Measurements from ENCODE around the gene CHD3.

Gene CHD3

DNA sequence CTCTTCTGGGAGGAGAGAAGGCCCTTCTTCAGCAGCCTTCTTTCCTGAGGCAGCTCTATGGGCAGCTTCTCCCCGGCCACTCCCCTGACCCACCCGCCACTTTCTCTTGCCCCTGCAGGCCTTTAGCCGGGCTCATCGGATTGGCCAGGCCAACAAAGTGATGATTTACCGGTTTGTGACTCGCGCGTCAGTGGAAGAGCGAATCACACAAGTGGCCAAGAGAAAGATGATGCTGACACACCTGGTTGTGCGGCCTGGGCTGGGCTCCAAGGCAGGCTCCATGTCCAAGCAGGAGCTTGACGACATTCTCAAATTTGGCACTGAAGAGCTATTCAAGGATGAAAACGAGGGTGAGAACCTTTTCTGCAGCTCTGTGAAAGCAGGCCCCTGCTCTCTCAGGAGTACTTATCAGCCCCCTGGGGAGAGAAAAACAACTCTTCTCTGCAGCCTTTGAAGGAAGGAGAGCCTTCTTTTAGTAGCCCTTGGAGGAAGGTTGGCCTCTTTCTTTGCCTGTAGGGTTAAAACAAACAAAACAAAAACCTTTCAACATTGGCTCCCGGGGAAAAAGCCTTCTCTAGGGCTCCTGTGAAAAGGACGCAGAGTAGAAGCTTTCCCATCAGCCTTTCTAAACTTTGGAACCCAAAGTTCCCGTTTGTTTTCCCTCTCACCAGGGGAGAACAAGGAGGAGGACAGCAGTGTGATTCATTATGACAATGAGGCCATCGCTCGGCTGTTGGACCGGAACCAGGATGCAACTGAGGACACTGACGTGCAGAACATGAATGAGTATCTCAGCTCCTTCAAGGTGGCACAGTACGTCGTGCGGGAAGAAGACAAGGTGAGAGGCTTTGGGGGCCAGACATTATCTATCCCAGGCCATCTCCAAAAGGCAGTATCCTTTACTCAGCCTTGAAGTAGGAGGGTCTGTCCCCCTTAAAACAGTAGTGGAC is 14.8 kb downstream of the CHD3 start:
- Histone ChIP-seq H2AFZ (ENCODE audit: low read length) (no peak overlapping the region), H3K79me2 (ENCODE audit: insufficient read depth, low read length) (no peaks in the 10 kb centered on the region), H3K27me3 (ENCODE audit: insufficient read depth, low read length, poor library complexity, severe bottlenecking) (no peaks in the 10 kb centered on the region), H3K36me3 (ENCODE audit: insufficient read depth, low read length) (peaks cover 97% of the 10 kb centered on the region; the same call in 1 of the 2 replicates), H4K20me1 (ENCODE audit: insufficient read depth, low read length, poor library complexity, severe bottlenecking) (no peaks in the 10 kb centered on the region), H3F3A (ENCODE audit: low read depth) (no peaks in the 10 kb centered on the region), H3K4me2 (ENCODE audit: low read depth, low read length, poor library complexity, severe bottlenecking) (no peak overlapping the region), H3K9me2 (replicated peaks; ENCODE audit: low read depth, low read length) (no peaks in the 10 kb centered on the region), H3K9ac (ENCODE audit: low read depth, low read length, poor library complexity, severe bottlenecking) (no peak overlapping the region), H3K9me3 (ENCODE audit: insufficient read depth, low read depth, low read length) (no peaks in the 10 kb centered on the region), H3K4me1 (ENCODE audit: insufficient read depth, low read length, poor library complexity, severe bottlenecking) (no peaks in the 10 kb centered on the region), H3K4me3 (ENCODE audit: low read length, poor library complexity, severe bottlenecking) (no peak overlapping the region)
- no peak for TF ChIP-seq EZH2phosphoT487 (IDR thresholded peaks at IDR 0.05; ENCODE audit: borderline replicate concordance)
- TF ChIP-seq, protein P1, sequence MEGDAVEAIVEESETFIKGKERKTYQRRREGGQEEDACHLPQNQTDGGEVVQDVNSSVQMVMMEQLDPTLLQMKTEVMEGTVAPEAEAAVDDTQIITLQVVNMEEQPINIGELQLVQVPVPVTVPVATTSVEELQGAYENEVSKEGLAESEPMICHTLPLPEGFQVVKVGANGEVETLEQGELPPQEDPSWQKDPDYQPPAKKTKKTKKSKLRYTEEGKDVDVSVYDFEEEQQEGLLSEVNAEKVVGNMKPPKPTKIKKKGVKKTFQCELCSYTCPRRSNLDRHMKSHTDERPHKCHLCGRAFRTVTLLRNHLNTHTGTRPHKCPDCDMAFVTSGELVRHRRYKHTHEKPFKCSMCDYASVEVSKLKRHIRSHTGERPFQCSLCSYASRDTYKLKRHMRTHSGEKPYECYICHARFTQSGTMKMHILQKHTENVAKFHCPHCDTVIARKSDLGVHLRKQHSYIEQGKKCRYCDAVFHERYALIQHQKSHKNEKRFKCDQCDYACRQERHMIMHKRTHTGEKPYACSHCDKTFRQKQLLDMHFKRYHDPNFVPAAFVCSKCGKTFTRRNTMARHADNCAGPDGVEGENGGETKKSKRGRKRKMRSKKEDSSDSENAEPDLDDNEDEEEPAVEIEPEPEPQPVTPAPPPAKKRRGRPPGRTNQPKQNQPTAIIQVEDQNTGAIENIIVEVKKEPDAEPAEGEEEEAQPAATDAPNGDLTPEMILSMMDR (conservative IDR thresholded peaks at IDR 0.05; ENCODE audit: low read length) = no peak

DNA sequence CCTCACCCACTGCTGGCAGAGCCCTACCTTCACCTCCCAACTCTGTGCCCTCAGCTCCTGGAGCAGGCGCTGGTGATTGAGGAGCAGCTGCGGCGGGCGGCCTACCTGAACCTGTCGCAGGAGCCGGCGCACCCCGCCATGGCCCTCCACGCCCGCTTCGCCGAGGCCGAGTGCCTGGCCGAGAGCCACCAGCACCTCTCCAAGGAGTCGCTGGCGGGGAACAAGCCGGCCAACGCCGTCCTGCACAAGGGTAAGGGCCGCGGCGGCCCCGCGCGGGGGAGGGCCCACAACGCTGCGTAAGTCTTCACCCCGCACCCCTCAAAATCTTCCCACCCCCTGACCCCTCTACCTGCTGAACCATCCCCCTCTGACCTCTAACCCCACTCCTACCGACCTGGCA is 20.5 kb downstream of the CHD3 start:
- Histone ChIP-seq H3K9ac (ENCODE audit: low read depth, low read length, poor library complexity, severe bottlenecking) (no peak overlapping the region), H3K27me3 (ENCODE audit: insufficient read depth, low read length, poor library complexity, severe bottlenecking) (no peaks in the 10 kb centered on the region), H3K9me3 (ENCODE audit: insufficient read depth, low read depth, low read length) (no peaks in the 10 kb centered on the region), H3F3A (ENCODE audit: low read depth) (peaks cover 10% of the 10 kb centered on the region; the same call in 1 of the 2 replicates), H3K4me3 (ENCODE audit: low read length, poor library complexity, severe bottlenecking) (no peak overlapping the region), H3K4me2 (ENCODE audit: low read depth, low read length, poor library complexity, severe bottlenecking) (no peak overlapping the region), H3K79me2 (ENCODE audit: insufficient read depth, low read length) (no peaks in the 10 kb centered on the region), H3K36me3 (ENCODE audit: insufficient read depth, low read length) (peaks cover 86% of the 10 kb centered on the region; the same call in 1 of the 2 replicates), H3K4me1 (ENCODE audit: insufficient read depth, low read length, poor library complexity, severe bottlenecking) (peaks cover 5% of the 10 kb centered on the region), H3K9me2 (replicated peaks; ENCODE audit: low read depth, low read length) (no peaks in the 10 kb centered on the region), H4K20me1 (ENCODE audit: insufficient read depth, low read length, poor library complexity, severe bottlenecking) (peaks cover 4% of the 10 kb centered on the region), H2AFZ (ENCODE audit: low read length) (no peak overlapping the region)
- TF ChIP-seq, protein P1 (conservative IDR thresholded peaks at IDR 0.05; ENCODE audit: low read length) = no peak
- no peak for TF ChIP-seq EZH2phosphoT487 (IDR thresholded peaks at IDR 0.05; ENCODE audit: borderline replicate concordance)

DNA sequence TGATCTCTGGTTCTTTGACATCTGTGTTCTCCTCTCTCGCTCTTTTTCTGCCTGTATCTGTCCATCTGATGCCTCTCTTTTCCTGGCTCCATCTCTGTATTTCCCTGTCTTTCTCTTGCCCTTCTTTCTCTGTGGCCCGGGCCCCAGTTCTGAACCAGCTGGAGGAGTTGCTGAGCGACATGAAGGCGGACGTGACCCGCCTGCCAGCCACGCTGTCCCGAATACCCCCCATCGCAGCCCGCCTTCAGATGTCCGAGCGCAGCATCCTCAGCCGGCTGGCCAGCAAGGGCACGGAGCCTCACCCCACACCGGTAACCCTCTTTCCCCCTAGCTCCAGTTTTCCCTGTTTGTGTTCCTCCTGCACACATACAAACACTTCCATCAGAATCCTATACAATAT is 21.7 kb downstream of the CHD3 start:
- Histone ChIP-seq H3K4me2 (ENCODE audit: low read depth, low read length, poor library complexity, severe bottlenecking) (no peak overlapping the region), H3K9ac (ENCODE audit: low read depth, low read length, poor library complexity, severe bottlenecking) (no peak overlapping the region), H3K79me2 (ENCODE audit: insufficient read depth, low read length) (peaks cover 7% of the 10 kb centered on the region; the same call in 1 of the 2 replicates), H3F3A (ENCODE audit: low read depth) (peaks cover 10% of the 10 kb centered on the region; the same call in 1 of the 2 replicates), H3K27me3 (ENCODE audit: insufficient read depth, low read length, poor library complexity, severe bottlenecking) (no peaks in the 10 kb centered on the region), H2AFZ (ENCODE audit: low read length) (no peak overlapping the region), H3K9me2 (replicated peaks; ENCODE audit: low read depth, low read length) (no peaks in the 10 kb centered on the region), H3K4me3 (ENCODE audit: low read length, poor library complexity, severe bottlenecking) (no peak overlapping the region), H3K9me3 (ENCODE audit: insufficient read depth, low read depth, low read length) (no peaks in the 10 kb centered on the region), H3K4me1 (ENCODE audit: insufficient read depth, low read length, poor library complexity, severe bottlenecking) (peaks cover 14% of the 10 kb centered on the region), H4K20me1 (ENCODE audit: insufficient read depth, low read length, poor library complexity, severe bottlenecking) (peaks cover 4% of the 10 kb centered on the region), H3K36me3 (ENCODE audit: insufficient read depth, low read length) (peaks cover 74% of the 10 kb centered on the region; the same call in 1 of the 2 replicates)
- TF ChIP-seq, protein P1 (conservative IDR thresholded peaks at IDR 0.05; ENCODE audit: low read length) = no peak
- TF ChIP-seq EZH2phosphoT487 (IDR thresholded peaks at IDR 0.05; ENCODE audit: borderline replicate concordance) = no peak

Measured in Loucy (cell line).